SK-N-SH (cell line): ENCODE results near the gene CMBL. TPM values are rescaled to one million over a fixed set of nuclear protein-coding genes. Genes with fewer than 3 reads are reported as not detected.

Experiments used
- CTCF ChIA-PET: fragments of 300-600, 350-600 bp; formaldehyde crosslinking; extraction: SDS; loops from one replicate; lab custom pipeline; 2021; lab: Yijun Ruan, JAX
- POLR2A ChIA-PET: fragments of 350-600 bp; sonication (Branson Sonifier 250); formaldehyde crosslinking; extraction: SDS; loops from one replicate; lab custom pipeline; 2020; ENCODE audit warnings: antibody characterized with exemption, inconsistent platforms; lab: Yijun Ruan, JAX
- DNase-seq: peaks from one replicate; pipeline ENCODE4 v3.0.0; 2012
- H2AFZ ChIP-seq: fragments of 200-600 bp; sonication (generic); 2 replicates; pipeline ENCODE4 v1.8.1; 2016; ENCODE audit warnings: antibody characterized with exemption, mild to moderate bottlenecking, low read depth
- H3F3A ChIP-seq: fragments of 200-600 bp; sonication (generic); replicated peaks from 2 replicates; pipeline ENCODE3; 2016; ENCODE audit warnings: antibody characterized with exemption, mild to moderate bottlenecking; ENCODE audit not compliant: insufficient read depth
- H3K27ac ChIP-seq, 2 experiments: fragments of 200-500 bp in 1 of 2; fragments of 200-600 bp in 1 of 2; sonication (Bioruptor generic) in 1 of 2; sonication (generic), shearing (Covaris generic) in 1 of 2; 2 replicates each; pipeline versions ENCODE4 v1.5.1 to v1.6.1; 2014 to 2016; ENCODE audit warnings: low read depth in 2 of 2, inconsistent platforms in 1 of 2, low read length in 1 of 2, mild to moderate bottlenecking in 1 of 2, mixed read lengths in 1 of 2
- H3K27me3 ChIP-seq: fragments of 200-600 bp; sonication (generic), shearing (Covaris generic); 2 replicates; pipeline ENCODE4 v1.6.1; 2016; ENCODE audit warnings: mixed run types; ENCODE audit not compliant: insufficient read depth
- H3K36me3 ChIP-seq, 2 experiments: fragments of 200-500 bp in 1 of 2; fragments of 200-600 bp in 1 of 2; sonication (Bioruptor generic) in 1 of 2; sonication (generic) in 1 of 2; replicated peaks in 1 of 2; 2 replicates each; pipeline versions ENCODE3 to v1.5.1; 2014 to 2016; ENCODE audit warnings: low read length in 1 of 2, mild to moderate bottlenecking in 1 of 2; ENCODE audit not compliant: insufficient read depth in 2 of 2, control insufficient read depth in 1 of 2
- H3K4me1 ChIP-seq, 2 experiments: fragments of 200-500 bp in 1 of 2; fragments of 200-600 bp in 1 of 2; sonication (Bioruptor generic) in 1 of 2; sonication (generic), shearing (Covaris generic) in 1 of 2; 2 replicates each; pipeline versions ENCODE4 v1.5.1 to v1.6.1; 2014 to 2016; ENCODE audit warnings: low read depth in 1 of 2, low read length in 1 of 2, mixed run types in 1 of 2; ENCODE audit not compliant: insufficient read depth in 2 of 2, control insufficient read depth in 1 of 2
- H3K4me2 ChIP-seq: fragments of 200-600 bp; sonication (generic), shearing (Covaris generic); 2 replicates; pipeline ENCODE4 v1.6.1; 2017; ENCODE audit warnings: mixed run types
- H3K4me3 ChIP-seq, 2 experiments: fragments of 200-500 bp in 1 of 2; fragments of 200-600 bp in 1 of 2; sonication (Bioruptor generic) in 1 of 2; sonication (generic), shearing (Covaris generic) in 1 of 2; 2 replicates each; pipeline versions ENCODE4 v1.5.1 to v1.8.1; 2014 to 2016; ENCODE audit warnings: low read depth in 2 of 2, inconsistent platforms in 1 of 2, low read length in 1 of 2, mild to moderate bottlenecking in 1 of 2, mixed read lengths in 1 of 2, moderate library complexity in 1 of 2
- H3K79me2 ChIP-seq: fragments of 200-600 bp; sonication (generic); 2 replicates; pipeline ENCODE4 v1.8.1; 2017; ENCODE audit warnings: mild to moderate bottlenecking; ENCODE audit not compliant: insufficient read depth
- H3K9ac ChIP-seq: fragments of 200-600 bp; sonication (generic); 2 replicates; pipeline ENCODE4 v1.6.1; 2017; ENCODE audit warnings: mixed run types
- H3K9me2 ChIP-seq: fragments of 200-600 bp; sonication (generic); 2 replicates; pipeline ENCODE4 v1.6.1; 2017; ENCODE audit warnings: mixed run types
- H3K9me3 ChIP-seq: fragments of 200-600 bp; sonication (generic); 2 replicates; pipeline ENCODE4 v1.6.1; 2017; ENCODE audit warnings: mixed run types, mild to moderate bottlenecking, moderate library complexity
- H4K20me1 ChIP-seq: fragments of 200-600 bp; sonication (generic); 2 replicates; pipeline ENCODE4 v1.6.1; 2017; ENCODE audit warnings: mild to moderate bottlenecking, mixed run types; ENCODE audit not compliant: insufficient read depth
- ELF1 ChIP-seq: IDR thresholded peaks from 2 replicates; pipeline ENCODE4 v1.4.0; 2012
- EZH2phosphoT487 ChIP-seq: fragments of 200-600 bp; sonication (generic); IDR thresholded peaks from 2 replicates; pipeline ENCODE4 v1.6.1; 2017; ENCODE audit warnings: low read depth, mixed run types, mild to moderate bottlenecking, antibody characterized with exemption, moderate library complexity, borderline replicate concordance
- FOXM1 ChIP-seq: IDR thresholded peaks from 2 replicates; pipeline ENCODE4 v1.4.0; 2012; ENCODE audit warnings: low read depth, mild to moderate bottlenecking
- MAX ChIP-seq: IDR thresholded peaks from 2 replicates; pipeline ENCODE4 v1.4.0; 2012; ENCODE audit warnings: low read depth
- MEF2A ChIP-seq: IDR thresholded peaks from 2 replicates; pipeline ENCODE4 v1.4.0; 2012; ENCODE audit warnings: low read depth, borderline replicate concordance
- MXI1 ChIP-seq: IDR thresholded peaks from 2 replicates; pipeline ENCODE4 v1.6.1; 2012; ENCODE audit warnings: mild to moderate bottlenecking, low read depth, low read length, improper control_type of control experiment
- NFIC ChIP-seq: IDR thresholded peaks from 2 replicates; pipeline ENCODE4 v1.4.0; 2012; ENCODE audit warnings: borderline replicate concordance
- RAD21 ChIP-seq: IDR thresholded peaks from 2 replicates; pipeline ENCODE4 v1.6.1; 2012; ENCODE audit warnings: mild to moderate bottlenecking, low read length
- REST ChIP-seq: IDR thresholded peaks from 2 replicates; pipeline ENCODE4 v1.6.1; 2012; ENCODE audit warnings: mild to moderate bottlenecking, low read depth, low read length, moderate library complexity
- RFX5 ChIP-seq: IDR thresholded peaks from 2 replicates; pipeline ENCODE4 v1.6.1; 2012; ENCODE audit warnings: mild to moderate bottlenecking, improper control_type of control experiment, low read length
- WGBS: methylation state at CpG from one replicate; pipeline ENCODE4 v1.1.6; 2017; ENCODE audit warnings: low lambda C conversion rate; 5-methylcytosine and 5-hydroxymethylcytosine counted together
- polyA plus RNA-seq, 3 experiments: library from polyadenylated mRNA; depleted of rRNA; stranded (reverse); fragments of >200 nt; gene quantifications; 2 replicates each; pipeline ENCODE4 v1.2.3, GENCODE V29; 2012

CMBL gene
- polyA plus RNA-seq, 1 of the 3 experiments (the other 2 are of a cell fraction): 61.0 TPM

GRCh38 chr5:10276691-10277090, 31.0 kb downstream of the CMBL start:
- ChIA-PET POLR2A (no interaction called here), CTCF (no interaction called here)
- no peak overlapping the region for H3K4me2 ChIP-seq
- no peaks in the 10 kb centered on the region for H3K9me3 ChIP-seq
- H3F3A ChIP-seq: no peaks in the 10 kb centered on the region
- H3K9me2 ChIP-seq: no peaks in the 10 kb centered on the region
- H3K9ac ChIP-seq: no peak overlapping the region
- no peak overlapping the region for H3K4me3 ChIP-seq
- TF ChIP-seq MXI1 (no peak), FOXM1 (no peak), EZH2phosphoT487 (no peak), MAX (no peak), MEF2A (no peak), ELF1 (no peak)
- H3K27ac ChIP-seq: no peak overlapping the region
- DNase-seq: no peak
- no peaks in the 10 kb centered on the region for H4K20me1 ChIP-seq
- peaks cover 0 to 4% of the 10 kb centered on the region in 2 experiments for H3K36me3 ChIP-seq
- no peaks in the 10 kb centered on the region for H3K79me2 ChIP-seq
- H3K4me1 ChIP-seq: no peaks in the 10 kb centered on the region
- no peak overlapping the region for H2AFZ ChIP-seq
- 84% methylated on average over 7 of the region's 7 CpGs for WGBS
- no peaks in the 10 kb centered on the region for H3K27me3 ChIP-seq

GRCh38 chr5:10275991-10276390, 31.7 kb downstream of the CMBL start:
- Histone ChIP-seq H3K27ac (no peak overlapping the region), H3F3A (no peaks in the 10 kb centered on the region), H3K9ac (no peak overlapping the region), H2AFZ (no peak overlapping the region), H3K79me2 (no peaks in the 10 kb centered on the region), H4K20me1 (no peaks in the 10 kb centered on the region), H3K9me2 (no peaks in the 10 kb centered on the region), H3K4me1 (no peaks in the 10 kb centered on the region), H3K9me3 (no peaks in the 10 kb centered on the region), H3K36me3 (peaks cover 0 to 4% of the 10 kb centered on the region in 2 experiments), H3K4me2 (no peak overlapping the region), H3K27me3 (no peaks in the 10 kb centered on the region), H3K4me3 (no peak overlapping the region)
- TF ChIP-seq FOXM1: no peak
- no peak for TF ChIP-seq NFIC
- TF ChIP-seq RFX5: no peak
- no peak for TF ChIP-seq RAD21
- no peak for TF ChIP-seq REST
- DNase-seq: no peak
- POLR2A ChIA-PET: no interaction called here
- CTCF ChIA-PET: interaction anchor here (1.2 kb wide), 2 partner anchors 8 to 352 kb away, joined by 4 to 6 read pairs; no protein-coding TSS in a partner anchor
- 98% methylated on average over 9 of the region's 9 CpGs for WGBS
